PC-3 (cell line): ENCODE measurements around the gene FRRS1. TPM values are rescaled to one million over a fixed set of nuclear protein-coding genes. Genes with fewer than 3 reads are reported as not detected.

Experiments used
- ATAC-seq: fragments of 200-7000 bp; cut with Tn5 transposase; 2 replicates; pipeline ENCODE4 v1.9.1; 2020; ENCODE audit warnings: mild to moderate bottlenecking, moderate library complexity
- Bru-seq: library from RNA; stranded (reverse); fragments of 400-500 nt; gene quantifications from one replicate; lab custom pipeline; 2021; lab: Mats Ljungman, UMichigan
- BruChase-seq, 2 experiments: library from RNA; stranded (reverse); fragments of 400-500 nt; gene quantifications; one replicate each; lab custom pipeline; 2021; lab: Mats Ljungman, UMichigan
- BruUV-seq: library from RNA; stranded (reverse); fragments of 400-500 nt; replicated peaks from 2 replicates; lab custom pipeline; 2021; lab: Mats Ljungman, UMichigan
- CTCF ChIA-PET: fragments of 300-600 bp; sonication (Branson Sonifier 250); formaldehyde crosslinking; loops from one replicate; lab custom pipeline; 2022; ENCODE audit warnings: antibody characterized with exemption; lab: Charles Lee
- POLR2A ChIA-PET: fragments of 300-600 bp; sonication (Branson Sonifier 250); formaldehyde crosslinking; loops from one replicate; lab custom pipeline; 2022; ENCODE audit warnings: antibody characterized with exemption; ENCODE audit not compliant: unreplicated experiment; lab: Charles Lee
- DNase-seq: peaks from one replicate; pipeline ENCODE4 v3.0.0-alpha.2; 2015
- H2AFZ ChIP-seq: fragments of 300-600 bp; sonication (generic); 2 replicates; pipeline ENCODE4 v1.6.0; 2016; ENCODE audit warnings: antibody characterized with exemption, low read length
- H3F3A ChIP-seq: fragments of 300-600 bp; sonication (generic); one replicate; pipeline ENCODE4 v1.6.0; 2017; ENCODE audit warnings: antibody characterized with exemption, low read length, control low read depth, mild to moderate bottlenecking; ENCODE audit not compliant: unreplicated experiment
- H3K27ac ChIP-seq: fragments of 300-600 bp; sonication (generic); 2 replicates; pipeline ENCODE4 v1.5.1; 2016; ENCODE audit warnings: mild to moderate bottlenecking, low read length
- H3K27me3 ChIP-seq: fragments of 300-600 bp; sonication (generic); 2 replicates; pipeline ENCODE4 v1.6.1; 2016; ENCODE audit warnings: low read length, mixed read lengths
- H3K36me3 ChIP-seq: fragments of 300-600 bp; sonication (generic); 2 replicates; pipeline ENCODE4 v1.6.1; 2016; ENCODE audit warnings: low read depth, mixed run types, low read length, mixed read lengths
- H3K4me1 ChIP-seq: fragments of 300-600 bp; sonication (generic); 2 replicates; pipeline ENCODE4 v1.5.1; 2016; ENCODE audit warnings: low read length; ENCODE audit not compliant: insufficient read depth
- H3K4me2 ChIP-seq: fragments of 300-600 bp; sonication (generic); 2 replicates; pipeline ENCODE4 v1.6.0; 2016; ENCODE audit warnings: low read length
- H3K4me3 ChIP-seq: fragments of 300-600 bp; sonication (generic); 2 replicates; pipeline ENCODE4 v1.5.1; 2016; ENCODE audit warnings: mild to moderate bottlenecking, low read length, mixed read lengths
- H3K79me2 ChIP-seq: fragments of 300-600 bp; sonication (generic); 2 replicates; pipeline ENCODE4 v1.6.1; 2017; ENCODE audit warnings: low read length, mixed read lengths
- H3K9ac ChIP-seq: fragments of 300-600 bp; sonication (generic); 2 replicates; pipeline ENCODE4 v1.6.0; 2016; ENCODE audit warnings: mild to moderate bottlenecking, low read length
- H3K9me2 ChIP-seq: fragments of 300-600 bp; sonication (generic); replicated peaks from 2 replicates; pipeline ENCODE4 v1.6.1; 2016; ENCODE audit warnings: mixed run types, low read length, mixed read lengths
- H3K9me3 ChIP-seq: fragments of 300-600 bp; sonication (generic); 2 replicates; pipeline ENCODE4 v1.6.1; 2016; ENCODE audit warnings: low read length, mixed read lengths
- H4K20me1 ChIP-seq: fragments of 300-600 bp; sonication (generic); 2 replicates; pipeline ENCODE4 v1.6.1; 2016; ENCODE audit warnings: low read length, mixed read lengths
- EZH2 ChIP-seq: fragments of 300-600 bp; sonication (generic); IDR thresholded peaks from one replicate; pipeline ENCODE4 v1.6.1; 2017; ENCODE audit warnings: antibody characterized with exemption, mild to moderate bottlenecking, low read length; ENCODE audit not compliant: unreplicated experiment
- EZH2phosphoT487 ChIP-seq: fragments of 300-600 bp; sonication (generic); IDR thresholded peaks from 2 replicates; pipeline ENCODE4 v1.6.1; 2018; ENCODE audit warnings: mild to moderate bottlenecking, antibody characterized with exemption, low read length, borderline replicate concordance
- intact Hi-C: fragments of 100-400 bp; cut with micrococcal nuclease; formaldehyde crosslinking; loops from 2 replicates; pipeline ENCODE4 v1.9.0; 2023
- long read RNA-seq: library from polyadenylated mRNA; unstranded; transcript quantifications from one replicate; pipeline ENCODE4 v2.0.0, GENCODE V29; 2021; ENCODE audit not compliant: unreplicated experiment
- total RNA-seq: library from RNA; depleted of rRNA; stranded (reverse); fragments of >200 nt; gene quantifications from 2 replicates; pipeline ENCODE4 v1.2.3, GENCODE V29; 2014; rRNA removed
- TF ChIP-seq, protein P1 (sequence below): fragments of 300-600 bp; sonication (generic); conservative IDR thresholded peaks from 2 replicates; pipeline ENCODE4 v1.5.1; 2017; ENCODE audit warnings: antibody characterized with exemption, low read depth, mild to moderate bottlenecking, low read length

FRRS1 gene, protein sequence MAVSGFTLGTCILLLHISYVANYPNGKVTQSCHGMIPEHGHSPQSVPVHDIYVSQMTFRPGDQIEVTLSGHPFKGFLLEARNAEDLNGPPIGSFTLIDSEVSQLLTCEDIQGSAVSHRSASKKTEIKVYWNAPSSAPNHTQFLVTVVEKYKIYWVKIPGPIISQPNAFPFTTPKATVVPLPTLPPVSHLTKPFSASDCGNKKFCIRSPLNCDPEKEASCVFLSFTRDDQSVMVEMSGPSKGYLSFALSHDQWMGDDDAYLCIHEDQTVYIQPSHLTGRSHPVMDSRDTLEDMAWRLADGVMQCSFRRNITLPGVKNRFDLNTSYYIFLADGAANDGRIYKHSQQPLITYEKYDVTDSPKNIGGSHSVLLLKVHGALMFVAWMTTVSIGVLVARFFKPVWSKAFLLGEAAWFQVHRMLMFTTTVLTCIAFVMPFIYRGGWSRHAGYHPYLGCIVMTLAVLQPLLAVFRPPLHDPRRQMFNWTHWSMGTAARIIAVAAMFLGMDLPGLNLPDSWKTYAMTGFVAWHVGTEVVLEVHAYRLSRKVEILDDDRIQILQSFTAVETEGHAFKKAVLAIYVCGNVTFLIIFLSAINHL
- 14.5 and 16.3 TPM in 2 replicates for total RNA-seq
- percentile 67 among the genes with signal in this experiment for Bru-seq, nascent RNA
- percentile 62 among the genes with signal in this experiment for BruChase-seq, experiment 1, labeled RNA remaining after a 6-hour chase
- BruChase-seq, experiment 2, labeled RNA remaining after a 2-hour chase: percentile 61 among the genes with signal in this experiment
- long read RNA-seq, transcript FRRS1-205 (17 exons, 2,304 nt): major isoform, 11 of 14 reads
- long read RNA-seq, partial matches to known transcripts: 0 of 14 reads
- long read RNA-seq, other reads (novel, unspliced or antisense): 3 of 14 reads

- Histone ChIP-seq H3K27ac (peak within 1 kb of the TSS; percentile 70), H3K9ac (peak within 1 kb of the TSS; percentile 61), H3K9me2 (no peaks in the 10 kb centered on the region), H4K20me1 (no peaks in the 10 kb centered on the region), H3K79me2 (peaks cover 28% of the 10 kb centered on the region), H3K4me1 (peaks cover 17% of the 10 kb centered on the region), H3K4me3 (peak within 1 kb of the TSS; percentile 77), H3K4me2 (peak within 1 kb of the TSS; percentile 87), H3K36me3 (no peaks in the 10 kb centered on the region), H3K27me3 (no peaks in the 10 kb centered on the region), H2AFZ (peak within 1 kb of the TSS; percentile 94), H3F3A (no peaks in the 10 kb centered on the region), H3K9me3 (no peaks in the 10 kb centered on the region)
- ChIA-PET CTCF (interaction anchor here (0.6 to 0.9 kb wide), 2 partner anchors 10 to 804 kb away, joined by 4 read pairs; no protein-coding TSS in a partner anchor), POLR2A (interaction anchor here (0.6 to 0.8 kb wide), 2 partner anchors 27 to 204 kb away, joined by 5 to 13 read pairs; no protein-coding TSS in a partner anchor)
- intact Hi-C loops: loop anchor here (1.0 kb wide), 1 partner anchor 9 kb away; no protein-coding TSS in a partner anchor
- DNase-seq (peak; percentile 94), ATAC-seq (peak; percentile 89)
- BruUV-seq: no TSS peak
- TF ChIP-seq, protein P1, sequence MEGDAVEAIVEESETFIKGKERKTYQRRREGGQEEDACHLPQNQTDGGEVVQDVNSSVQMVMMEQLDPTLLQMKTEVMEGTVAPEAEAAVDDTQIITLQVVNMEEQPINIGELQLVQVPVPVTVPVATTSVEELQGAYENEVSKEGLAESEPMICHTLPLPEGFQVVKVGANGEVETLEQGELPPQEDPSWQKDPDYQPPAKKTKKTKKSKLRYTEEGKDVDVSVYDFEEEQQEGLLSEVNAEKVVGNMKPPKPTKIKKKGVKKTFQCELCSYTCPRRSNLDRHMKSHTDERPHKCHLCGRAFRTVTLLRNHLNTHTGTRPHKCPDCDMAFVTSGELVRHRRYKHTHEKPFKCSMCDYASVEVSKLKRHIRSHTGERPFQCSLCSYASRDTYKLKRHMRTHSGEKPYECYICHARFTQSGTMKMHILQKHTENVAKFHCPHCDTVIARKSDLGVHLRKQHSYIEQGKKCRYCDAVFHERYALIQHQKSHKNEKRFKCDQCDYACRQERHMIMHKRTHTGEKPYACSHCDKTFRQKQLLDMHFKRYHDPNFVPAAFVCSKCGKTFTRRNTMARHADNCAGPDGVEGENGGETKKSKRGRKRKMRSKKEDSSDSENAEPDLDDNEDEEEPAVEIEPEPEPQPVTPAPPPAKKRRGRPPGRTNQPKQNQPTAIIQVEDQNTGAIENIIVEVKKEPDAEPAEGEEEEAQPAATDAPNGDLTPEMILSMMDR: no peak
- no peak for TF ChIP-seq EZH2
- TF ChIP-seq EZH2phosphoT487: no peak
Measured at GRCh38 chr1:99766378-99766800, at the start of gene FRRS1. Gene FRRS1 (minus strand): TSS chr1:99766635. CDS start chr1:99748768, 17,867 bp downstream.

DNA sequence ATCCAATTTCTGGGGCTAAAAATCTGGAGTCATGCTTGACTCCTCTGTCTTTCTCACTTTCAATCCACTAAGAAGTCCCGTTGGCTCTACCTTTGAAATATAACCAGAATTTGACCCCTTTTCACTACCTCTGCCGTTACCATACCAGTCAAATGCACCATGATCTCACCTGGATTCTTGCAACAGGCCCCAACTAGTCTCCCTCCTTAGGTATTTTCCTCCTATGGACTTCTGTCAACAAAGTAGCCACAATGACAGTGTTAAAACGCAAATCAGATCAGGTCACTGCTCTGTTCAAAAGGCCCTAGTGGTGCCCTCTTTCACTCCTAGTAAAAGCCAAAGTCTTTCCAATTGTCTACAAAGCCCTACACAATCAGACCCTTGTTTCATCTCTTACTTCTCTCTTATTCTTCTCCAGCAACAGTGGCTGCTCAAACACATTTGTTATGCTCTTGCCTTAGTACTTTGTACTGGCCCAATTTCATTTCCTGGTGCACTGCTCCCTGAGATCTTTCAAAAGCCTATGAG, 48.0 kb upstream of the FRRS1 start:
- Histone ChIP-seq H3K27me3 (no peaks in the 10 kb centered on the region), H3K36me3 (no peaks in the 10 kb centered on the region), H3K79me2 (no peaks in the 10 kb centered on the region), H3K9ac (no peak overlapping the region), H3K4me2 (no peak overlapping the region), H3K9me3 (no peaks in the 10 kb centered on the region), H3F3A (no peaks in the 10 kb centered on the region), H2AFZ (0 out of 2 replicates have a peak overlapping the region, but pooled peaks have one; percentile 39), H3K4me3 (no peak overlapping the region), H4K20me1 (no peaks in the 10 kb centered on the region), H3K27ac (no peak overlapping the region), H3K4me1 (no peaks in the 10 kb centered on the region), H3K9me2 (no peaks in the 10 kb centered on the region)
- no TSS peak for BruUV-seq
- no peak for ATAC-seq
- POLR2A ChIA-PET: no interaction called here
- TF ChIP-seq EZH2phosphoT487 (no peak), EZH2 (no peak)
- TF ChIP-seq, protein P1: no peak
- CTCF ChIA-PET: no interaction called here
- intact Hi-C loops: no loop called here
- no peak for DNase-seq
